ENCODE measurements around the gene DNAJC11.
A peak's percentile ranks its signal among the peaks of the same experiment; 100 is the strongest.
"Not testable (repeated sequence)": the region's sequence is repeated elsewhere in the genome, so short reads cannot be mapped to it uniquely, and the experiment has no call there.

Gene DNAJC11, protein sequence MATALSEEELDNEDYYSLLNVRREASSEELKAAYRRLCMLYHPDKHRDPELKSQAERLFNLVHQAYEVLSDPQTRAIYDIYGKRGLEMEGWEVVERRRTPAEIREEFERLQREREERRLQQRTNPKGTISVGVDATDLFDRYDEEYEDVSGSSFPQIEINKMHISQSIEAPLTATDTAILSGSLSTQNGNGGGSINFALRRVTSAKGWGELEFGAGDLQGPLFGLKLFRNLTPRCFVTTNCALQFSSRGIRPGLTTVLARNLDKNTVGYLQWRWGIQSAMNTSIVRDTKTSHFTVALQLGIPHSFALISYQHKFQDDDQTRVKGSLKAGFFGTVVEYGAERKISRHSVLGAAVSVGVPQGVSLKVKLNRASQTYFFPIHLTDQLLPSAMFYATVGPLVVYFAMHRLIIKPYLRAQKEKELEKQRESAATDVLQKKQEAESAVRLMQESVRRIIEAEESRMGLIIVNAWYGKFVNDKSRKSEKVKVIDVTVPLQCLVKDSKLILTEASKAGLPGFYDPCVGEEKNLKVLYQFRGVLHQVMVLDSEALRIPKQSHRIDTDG

DNA sequence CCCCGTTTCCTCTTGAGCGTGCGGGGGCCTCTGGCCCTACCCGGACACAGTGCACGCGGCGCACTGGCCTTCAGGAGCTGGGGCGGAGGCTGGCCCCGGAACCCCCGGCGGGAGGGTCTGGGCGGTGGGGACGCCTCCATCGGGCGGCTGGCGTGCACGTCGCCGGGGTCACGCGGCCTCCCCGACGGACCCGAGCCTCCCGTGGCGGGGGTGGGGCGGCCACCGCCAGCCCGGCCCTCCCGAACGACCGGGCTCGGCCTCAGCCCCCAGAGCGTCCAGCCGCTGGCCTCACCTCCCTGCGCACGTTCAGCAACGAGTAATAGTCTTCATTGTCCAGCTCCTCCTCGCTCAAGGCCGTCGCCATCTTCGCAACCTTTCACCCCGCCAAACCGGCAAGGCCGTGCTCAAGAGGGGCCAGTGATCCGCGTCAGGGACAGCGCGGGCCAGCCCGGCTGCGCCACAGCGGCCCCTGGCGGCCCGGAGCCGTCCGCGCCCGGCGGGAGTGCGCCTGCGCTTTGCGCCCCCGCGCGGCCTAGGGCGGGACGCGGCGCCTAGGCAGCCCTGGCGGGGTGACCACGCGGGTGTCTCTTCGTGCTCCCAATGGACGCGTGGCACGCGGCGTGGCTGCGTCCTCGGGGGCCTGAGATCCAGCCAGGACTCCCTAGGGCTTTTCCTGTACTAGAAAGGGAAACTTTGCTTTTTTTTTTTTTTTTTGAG, at the start of gene DNAJC11:
DNAJC11 (minus strand) TSS at position 380 of the 717 bp plus-strand sequence; CDS start at position 364, 16 bp downstream.
- DNase-seq (ENCODE audit: low read depth): peak; percentile 68

DNA sequence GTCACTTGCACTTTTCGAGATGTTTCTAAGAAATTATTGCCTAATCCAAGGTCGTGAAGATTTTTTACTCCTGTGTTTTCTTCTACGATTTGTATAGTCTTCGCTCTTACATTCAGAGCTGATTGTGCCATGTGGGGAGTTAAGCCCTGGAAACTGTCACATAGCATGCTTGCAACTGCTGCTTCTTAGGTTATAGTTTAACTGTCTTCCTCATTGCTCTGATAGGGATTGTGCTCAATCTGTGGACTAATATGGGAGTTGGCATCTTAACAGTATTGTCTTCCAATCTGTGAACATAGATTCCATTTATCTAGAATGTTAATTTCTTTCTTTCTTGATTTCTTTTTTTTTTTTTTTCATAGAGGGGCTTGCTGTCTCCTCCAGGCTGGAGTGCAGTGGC, 48.9 kb upstream of the DNAJC11 start:
- no peak for DNase-seq (ENCODE audit: low read depth)

DNA sequence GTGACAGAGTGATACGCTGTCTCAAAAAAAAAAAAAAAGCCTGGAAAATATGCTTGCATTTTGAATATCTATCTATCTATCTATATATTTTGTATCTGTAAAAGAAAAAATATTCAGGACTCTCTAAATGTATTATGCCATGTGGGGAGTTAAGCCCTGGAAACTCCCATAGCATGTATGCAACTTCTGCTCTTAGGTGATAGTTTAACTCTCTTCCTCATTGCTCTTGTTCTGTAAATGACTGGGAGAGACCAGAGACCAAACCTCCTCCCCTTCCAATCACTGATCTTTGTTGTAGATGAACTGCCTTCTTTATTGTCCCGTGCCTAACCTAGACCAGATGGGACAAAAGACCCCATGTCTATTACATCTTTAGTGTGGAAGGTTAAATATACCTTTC, 46.1 kb upstream of the DNAJC11 start:
- no peak for DNase-seq (ENCODE audit: low read depth)

DNA sequence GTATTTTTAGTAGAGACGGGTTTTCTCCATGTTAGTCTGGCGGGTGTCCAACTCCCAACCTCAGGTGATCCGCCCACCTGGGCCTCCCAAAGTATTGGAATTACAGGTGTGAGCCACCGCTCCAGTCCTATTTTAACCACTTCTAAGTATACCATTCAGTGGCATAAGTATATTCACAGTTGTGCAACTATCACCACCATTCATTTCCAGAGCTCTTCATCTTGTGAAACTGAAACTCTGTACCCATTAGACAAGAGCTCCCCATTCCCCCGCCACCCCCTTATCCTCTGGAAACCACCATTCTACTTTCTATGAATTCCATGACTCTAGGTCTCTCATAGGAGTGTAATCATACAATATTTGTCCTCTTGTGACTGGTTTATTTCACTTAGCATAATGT, 43.5 kb upstream of the DNAJC11 start:
- no peak for DNase-seq (ENCODE audit: low read depth)

DNA sequence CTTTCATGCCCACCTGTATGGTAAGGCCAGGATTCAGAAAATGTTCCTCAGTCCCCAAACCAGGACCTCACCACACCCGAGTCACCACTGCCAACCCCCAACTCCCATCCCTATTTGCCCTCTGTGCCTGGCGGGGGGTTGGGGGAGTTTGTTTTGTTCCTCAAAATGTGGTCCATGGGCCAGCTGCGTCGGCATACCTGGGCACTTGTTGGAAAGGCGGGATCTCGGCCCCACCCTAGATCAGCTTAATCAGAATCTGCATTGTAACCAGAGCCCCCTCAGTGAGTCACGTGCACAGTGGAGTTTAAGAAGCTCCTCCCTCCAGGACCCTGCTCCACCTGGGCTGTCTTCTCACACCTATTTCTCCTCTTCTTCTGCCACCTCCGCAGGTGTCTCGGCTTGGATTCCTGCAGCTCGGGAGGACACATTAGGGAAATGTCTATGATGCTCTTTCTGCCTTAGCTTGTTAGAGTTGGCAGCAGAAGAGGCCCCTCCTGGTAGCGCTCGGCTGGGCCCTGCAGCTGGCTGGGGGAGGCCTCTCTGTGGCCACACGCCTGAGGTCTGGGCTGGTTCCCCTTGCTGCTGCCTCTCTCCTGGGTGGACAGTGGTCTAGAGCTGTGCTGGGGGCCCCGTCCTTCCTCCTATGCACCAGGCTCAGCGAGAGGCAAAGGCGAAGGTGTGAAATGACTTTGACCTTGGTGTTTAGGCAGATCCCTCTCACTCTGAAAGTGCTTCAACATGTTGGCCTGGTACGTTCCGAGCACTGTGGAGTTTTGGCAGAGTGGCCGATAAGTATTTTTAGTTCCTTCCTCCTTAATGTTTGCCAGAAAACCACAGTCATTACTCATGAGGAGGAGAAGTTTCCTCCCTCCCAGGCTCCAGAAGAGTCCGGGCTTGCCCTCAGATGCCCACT, 41.8 kb upstream of the DNAJC11 start:
- DNase-seq (ENCODE audit: low read depth): no peak

DNA sequence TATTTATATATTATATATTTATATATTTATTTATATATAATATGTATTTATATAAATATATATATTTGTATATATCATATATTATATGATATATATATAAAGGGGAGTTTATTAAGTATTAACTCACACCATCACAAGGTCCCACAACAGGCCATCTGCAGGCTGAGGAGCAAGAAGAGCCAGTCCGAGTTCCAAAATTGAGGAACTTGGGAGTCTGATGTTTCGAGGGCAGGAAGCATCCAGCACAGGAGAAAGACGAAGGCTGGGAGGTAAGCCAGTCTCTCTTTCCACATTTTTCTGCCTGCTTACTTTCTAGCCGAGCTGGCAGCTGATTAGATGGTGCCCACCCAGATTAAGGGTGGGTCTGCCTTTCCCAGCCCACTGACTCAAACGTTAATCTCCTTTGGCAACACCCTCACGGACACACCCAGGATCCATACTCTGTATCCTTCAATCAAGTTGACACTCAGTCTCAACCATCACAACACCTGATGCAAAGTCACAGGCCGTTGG, 41.1 kb upstream of the DNAJC11 start:
- not testable (repeated sequence) for DNase-seq (ENCODE audit: low read depth)

DNA sequence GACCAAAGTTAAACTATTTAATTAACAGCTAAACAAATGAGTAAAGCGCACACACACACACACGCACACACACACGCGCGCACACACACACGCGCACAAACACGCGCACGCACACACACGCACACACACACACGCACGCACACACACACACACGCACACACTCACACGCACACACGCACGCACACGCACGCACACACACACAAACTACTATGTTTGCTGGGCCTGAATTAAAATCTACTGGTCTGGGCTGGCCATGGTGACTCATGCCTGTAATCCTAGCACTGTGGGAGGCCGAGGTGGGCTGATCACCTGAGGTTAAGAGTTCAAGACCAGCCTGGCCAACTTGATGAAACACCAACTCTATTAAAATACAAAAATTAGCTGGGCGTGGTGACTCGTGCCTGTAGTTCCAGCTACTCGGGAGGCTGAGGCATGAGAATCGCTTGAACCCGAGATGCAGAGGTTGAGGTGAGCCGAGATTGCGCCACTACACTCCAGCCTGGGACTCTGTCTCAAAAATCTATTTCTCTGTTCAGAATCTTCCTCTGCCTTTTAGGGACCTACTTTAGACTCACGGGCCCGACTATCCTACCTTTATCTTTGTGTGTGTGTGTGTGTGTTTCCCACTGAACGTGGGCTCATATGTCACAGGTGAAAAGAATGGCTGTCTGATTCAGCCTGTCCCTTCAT, 37.5 kb upstream of the DNAJC11 start:
- DNase-seq (ENCODE audit: low read depth): no peak

DNA sequence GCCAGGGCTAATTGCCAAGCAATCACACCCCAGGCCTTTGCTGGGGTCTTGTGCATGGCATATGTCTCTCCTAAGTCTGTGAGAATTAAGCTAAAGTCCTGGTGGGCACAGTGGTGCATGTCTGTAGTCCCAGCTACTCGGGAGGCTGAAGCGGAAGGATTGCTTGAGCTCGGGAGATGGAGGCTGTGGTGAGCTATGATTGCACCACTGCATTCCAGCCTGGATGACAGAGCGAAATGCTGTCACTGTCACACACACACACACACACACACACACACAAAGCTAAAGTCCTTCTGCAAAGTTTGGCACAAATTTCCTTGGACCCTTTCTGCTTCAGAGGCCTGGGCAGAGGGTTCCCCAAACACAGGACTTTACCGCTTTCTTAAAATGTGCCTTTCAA, 31.3 kb upstream of the DNAJC11 start:
- DNase-seq (ENCODE audit: low read depth): no peak

DNA sequence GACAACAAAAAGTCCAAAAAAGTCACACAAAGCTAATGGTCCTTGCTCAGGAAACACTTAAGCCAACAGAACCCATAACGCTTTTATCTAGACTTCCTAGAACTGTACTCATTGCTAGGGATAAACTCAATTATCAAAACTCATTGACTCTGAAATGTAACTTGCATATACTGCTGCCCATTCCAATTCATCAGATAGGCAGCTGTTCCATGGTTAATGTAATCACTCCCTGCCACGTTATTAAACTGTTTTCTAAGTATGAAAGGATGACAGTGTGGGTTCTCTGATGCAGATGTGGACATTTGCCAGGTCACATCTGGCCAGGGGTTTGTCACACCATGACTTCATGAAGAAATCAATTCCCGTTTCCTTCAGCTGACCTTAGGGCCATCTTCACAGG, 30.3 kb upstream of the DNAJC11 start:
- DNase-seq (ENCODE audit: low read depth): no peak

DNA sequence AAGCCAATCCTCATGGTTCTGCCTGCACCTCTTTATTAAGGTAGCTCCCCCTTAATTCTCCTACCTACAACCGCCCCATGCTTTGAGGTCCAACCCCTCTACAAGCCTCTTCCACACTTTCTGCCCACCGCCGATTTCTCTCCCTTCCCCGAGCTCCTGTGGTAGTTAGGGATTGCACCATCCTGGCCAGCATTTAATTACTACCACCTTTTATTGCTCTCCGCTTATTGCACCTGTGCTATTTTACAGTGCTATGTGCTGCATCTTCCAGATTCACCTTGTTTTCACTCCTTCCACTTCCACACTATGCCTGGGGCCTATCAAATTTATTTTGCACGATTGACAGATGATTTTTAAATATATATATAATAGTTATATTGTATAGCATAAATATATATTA, 29.3 kb upstream of the DNAJC11 start:
- no peak for DNase-seq (ENCODE audit: low read depth)

DNA sequence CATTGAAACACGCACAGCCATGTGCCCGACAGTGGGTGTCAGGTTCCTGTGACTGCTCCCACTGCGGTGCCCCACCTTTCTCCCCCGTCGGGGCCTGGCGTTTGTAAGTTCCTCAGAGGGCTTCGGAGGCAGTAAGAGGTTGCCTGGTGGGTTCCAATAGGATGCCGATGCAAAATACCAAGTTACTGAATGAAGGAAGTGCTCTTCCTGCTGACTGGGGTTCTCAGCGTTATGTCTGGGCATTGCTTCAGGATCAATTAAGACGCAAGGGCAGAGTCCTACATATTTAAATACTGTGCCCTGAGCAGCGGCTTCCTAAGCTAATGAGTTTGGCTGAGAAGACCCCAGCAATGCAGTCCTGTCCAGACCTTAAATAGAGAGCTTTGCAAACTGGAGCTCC, 28.9 kb upstream of the DNAJC11 start:
- no peak for DNase-seq (ENCODE audit: low read depth)

DNA sequence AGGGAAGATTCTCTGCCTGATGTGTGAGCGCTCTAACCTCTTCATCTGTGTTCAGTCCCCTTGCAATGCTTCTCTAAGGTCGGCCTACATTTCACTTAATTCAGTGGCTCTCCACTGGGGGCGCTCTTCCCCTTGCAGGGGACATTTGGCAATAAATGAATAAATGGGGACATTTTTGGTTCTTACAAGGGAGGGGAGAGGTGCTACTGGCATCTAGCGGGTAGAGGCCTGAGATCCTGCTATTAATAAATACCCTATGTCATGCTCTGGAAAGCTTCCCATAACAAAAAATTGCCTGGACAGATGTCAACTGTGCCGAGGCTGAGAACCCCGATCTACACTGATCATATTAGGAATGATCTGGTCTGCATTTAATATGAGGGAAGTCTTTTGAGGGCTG, 25.9 kb upstream of the DNAJC11 start:
- peak; percentile 44 for DNase-seq (ENCODE audit: low read depth)

DNA sequence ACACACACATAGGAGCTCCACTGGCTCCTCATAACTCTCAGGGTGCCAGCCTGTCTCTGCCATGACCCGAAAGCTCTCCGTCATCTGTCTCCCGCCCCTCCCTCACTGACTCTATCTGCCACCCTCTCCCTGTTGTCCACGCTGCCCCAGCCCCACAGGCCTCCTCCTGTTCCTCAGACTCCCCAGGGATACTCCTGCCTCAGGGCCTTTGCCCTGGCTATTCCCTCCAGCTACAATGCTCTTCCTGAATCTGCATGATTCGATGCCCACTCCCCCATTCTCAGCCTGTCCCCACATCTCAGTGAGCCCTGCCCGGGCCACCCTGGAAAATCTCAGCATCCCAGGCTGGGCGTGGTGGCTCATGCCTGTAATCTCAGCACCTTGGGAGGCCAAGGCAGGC, 24.6 kb upstream of the DNAJC11 start:
- DNase-seq (ENCODE audit: low read depth): no peak

DNA sequence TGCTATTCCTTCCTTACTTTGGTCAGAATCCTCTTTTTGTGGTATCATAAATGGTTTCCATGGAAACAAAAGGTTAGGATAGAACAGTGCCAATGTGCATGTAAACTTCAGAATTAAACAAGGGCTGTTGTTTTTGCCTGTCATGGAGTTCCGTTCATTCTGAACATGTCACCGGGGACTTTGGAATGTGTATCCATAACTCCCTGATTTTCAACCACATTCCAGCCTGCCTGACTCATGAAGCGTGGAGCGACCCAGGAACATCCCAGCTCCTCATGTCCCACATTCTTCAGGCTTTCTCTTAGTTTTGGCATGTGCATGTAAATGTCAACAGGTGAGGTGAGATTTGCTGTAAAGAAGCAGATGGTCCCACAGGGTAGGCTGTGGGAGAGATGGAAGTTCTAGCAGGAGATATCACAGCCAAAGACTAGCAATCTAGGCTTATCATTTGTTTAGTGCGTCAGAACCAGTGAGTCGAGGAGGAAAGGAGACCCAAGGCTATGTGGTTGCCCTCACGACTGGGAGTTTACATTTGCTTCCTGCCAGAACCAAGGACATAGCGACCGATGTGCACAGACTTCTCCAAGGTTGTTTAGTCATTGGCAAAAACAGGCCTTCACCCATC, 23.0 kb upstream of the DNAJC11 start:
- DNase-seq (ENCODE audit: low read depth): no peak

DNA sequence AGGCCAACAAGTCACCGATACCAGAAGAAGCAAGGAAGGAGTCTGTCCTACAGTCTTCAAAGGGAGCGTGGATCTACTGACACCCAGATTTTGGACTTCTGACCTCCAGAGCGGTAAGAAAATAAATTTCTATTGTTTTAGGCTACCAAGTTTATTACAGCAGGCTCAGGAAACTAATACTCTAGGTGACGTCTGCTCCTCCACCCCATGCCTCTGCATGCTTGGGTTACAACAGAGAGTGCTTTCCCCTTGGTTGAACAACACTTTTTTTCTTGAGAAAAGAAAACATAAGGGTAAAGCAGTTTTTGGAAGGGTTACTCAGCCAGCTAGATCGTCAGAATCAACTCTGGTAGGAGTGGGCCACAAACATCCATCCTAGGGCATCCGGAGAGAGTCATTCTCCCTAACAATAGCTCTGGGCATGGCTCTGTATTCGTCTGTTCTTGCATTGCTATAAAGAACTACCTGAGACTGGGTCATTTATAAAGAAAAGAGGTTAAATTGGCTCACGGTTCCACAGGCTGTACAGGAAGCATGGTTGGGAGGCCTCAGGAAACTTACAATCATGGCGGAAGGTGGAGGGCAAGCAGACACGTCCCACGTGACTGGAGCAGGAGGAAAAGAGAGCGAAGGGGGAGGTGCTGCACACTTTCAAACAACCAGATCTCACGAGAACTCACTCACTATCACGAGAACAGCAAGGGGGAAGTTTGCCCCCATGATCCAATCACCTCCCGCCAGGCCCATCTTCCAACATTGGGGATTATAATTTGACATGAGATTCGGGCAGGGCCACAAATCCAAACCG, 22.2 kb upstream of the DNAJC11 start:
- DNase-seq (ENCODE audit: low read depth): no peak

DNA sequence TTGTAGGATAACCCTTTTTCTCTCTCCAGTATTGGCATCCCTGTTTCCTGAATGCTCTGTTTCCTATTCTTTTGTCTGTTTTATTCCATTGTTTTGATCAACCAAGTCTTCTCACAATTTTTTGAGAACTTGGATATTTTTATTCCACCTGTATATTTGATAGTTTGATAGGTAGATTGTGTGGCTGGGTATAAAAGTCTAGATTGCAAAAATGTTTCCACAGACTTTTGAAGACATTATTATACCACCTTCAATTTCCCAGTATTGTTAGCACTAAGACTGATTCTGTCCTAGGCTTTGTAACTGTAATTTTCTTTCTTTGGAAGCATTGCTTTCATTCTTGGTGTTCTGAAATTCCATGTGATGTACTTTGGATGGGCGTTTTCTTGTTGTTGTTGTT, 9.6 kb upstream of the DNAJC11 start:
- DNase-seq (ENCODE audit: low read depth): no peak

DNA sequence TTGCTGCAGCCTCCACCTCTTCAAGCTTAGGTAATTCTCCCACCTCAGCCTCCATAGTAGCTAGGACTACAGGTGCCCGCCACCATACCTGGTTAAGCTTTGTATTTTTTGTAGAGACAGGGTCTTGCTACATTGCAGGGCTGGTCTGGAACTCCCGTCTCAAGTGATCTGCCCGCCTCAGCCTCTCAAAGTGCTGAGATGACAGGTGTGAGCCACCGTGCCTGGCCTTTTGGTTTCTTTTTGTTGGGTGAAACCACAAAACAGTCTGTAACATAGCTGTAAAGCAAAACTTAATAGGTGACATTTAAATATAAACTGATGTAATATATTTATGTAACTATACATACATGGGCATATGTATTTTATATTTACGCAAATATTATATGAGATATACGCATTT, 3.1 kb upstream of the DNAJC11 start:
- no peak for DNase-seq (ENCODE audit: low read depth)

DNA sequence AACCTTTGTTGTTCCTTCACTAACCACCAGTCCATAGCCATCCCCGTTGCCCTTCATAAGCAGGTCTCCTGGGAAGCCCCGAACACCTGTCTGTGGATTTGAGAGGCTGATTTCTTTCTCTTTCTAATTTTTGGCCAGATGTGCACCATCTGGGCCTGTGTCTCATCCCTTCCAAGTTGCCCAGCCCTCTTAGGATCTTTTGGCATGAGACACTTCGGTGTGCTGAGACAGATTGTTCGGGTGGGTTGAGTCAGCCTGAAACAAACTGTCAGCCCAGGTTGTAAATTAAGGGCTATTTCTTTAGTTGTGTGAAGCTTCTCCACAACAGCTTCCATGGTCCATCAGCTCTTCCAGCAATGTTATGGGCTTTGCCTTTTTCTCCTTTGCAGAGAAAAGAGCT, 1.4 kb upstream of the DNAJC11 start:
- no peak for DNase-seq (ENCODE audit: low read depth)

DNA sequence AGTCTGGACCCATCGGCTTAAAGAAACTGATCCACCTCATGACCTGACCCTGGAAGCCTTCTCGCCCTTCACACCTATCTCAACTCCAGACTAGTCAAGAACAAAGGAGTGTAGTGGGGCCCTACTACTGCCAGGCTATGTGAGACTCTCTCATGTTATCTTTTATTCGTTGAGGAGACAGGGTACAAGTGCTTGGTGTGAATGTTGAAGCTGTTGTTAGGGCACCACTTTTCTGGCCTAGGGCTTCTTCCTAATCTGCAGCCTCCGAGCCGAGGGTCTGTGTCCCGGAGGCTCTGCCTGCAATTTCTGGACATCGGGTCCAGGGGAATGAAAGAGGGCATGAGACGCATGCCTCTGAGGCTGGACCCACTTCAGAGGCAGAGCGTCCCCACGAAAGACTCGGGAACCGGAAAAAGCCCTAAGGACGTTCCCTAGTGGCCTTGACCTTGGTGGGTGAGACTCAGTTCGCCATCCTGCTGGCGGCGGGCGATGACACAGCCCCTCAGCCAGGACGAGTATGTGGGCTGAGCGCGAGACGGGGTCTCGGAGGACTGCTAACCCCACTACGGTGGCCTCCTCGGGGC, 671 bp downstream of the DNAJC11 start:
- no peak for DNase-seq (ENCODE audit: low read depth)

DNA sequence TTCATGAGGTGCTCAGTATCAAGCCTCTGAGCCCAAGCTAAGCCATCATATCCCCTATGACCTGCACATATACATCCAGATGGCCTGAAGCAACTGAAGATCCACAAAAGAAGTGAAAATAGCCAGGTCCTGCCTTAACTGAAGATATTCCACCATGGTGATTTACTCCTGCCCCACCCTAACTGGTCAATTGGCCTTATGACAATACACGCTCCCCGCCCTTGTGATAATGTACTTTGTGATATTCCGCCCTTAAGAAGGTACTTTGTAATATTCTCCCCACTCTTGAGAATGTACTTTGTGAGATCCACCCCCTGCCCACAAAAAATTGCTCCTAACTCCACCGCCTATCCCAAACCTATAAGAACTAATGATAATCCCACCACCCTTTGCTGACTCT, 1.7 kb downstream of the DNAJC11 start:
- DNase-seq (ENCODE audit: low read depth): not testable (repeated sequence)
